GM19193 (cell line): Measurements from ENCODE around the gene DLGAP1.

Experiments
- POLR2A ChIP-seq: IDR thresholded peaks from 4 replicates; pipeline ENCODE4 v1.6.1; 2011; ENCODE audit not compliant: insufficient read depth, insufficient read length; ENCODE audit errors: extremely low read depth

Gene DLGAP1

DNA sequence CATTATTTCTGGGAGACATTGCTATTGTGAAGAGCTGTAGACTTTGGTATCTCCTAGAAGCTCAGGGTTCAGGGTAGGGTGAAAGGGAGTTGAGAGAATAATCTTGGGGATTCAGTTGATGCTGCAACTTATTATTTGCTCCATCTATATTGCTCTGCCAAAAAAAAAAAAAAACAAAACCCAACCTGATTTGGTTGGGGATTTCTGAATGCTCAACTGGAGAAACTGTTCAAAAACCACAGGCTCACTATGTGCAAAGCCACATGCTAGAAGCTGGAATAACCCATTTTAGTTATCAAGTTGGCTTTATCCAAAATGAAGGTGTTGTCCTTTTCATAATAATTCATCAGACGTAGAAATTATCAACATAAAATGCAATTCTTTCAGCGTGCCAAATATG is 696.0 kb downstream of the DLGAP1 start:
- TF ChIP-seq POLR2A, result no peak

DNA sequence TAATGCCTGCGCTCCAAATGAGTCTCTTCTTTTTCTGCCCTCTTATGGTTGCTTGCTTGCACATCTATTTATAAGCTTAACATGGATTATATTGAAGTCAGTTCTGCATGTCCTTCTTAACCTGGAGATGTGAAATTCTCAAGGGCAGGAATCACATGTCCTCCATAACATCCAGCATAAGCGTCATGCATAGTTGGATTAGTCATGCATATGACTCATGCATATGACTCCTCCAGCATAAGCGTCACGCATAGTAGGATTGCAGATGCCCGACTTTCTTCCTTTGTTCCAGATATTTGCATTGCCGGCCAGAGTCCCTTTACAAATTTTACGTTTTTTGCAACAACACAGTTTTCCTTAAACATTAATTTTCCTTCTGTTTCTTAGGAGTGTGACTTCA is 696.6 kb downstream of the DLGAP1 start:
- TF ChIP-seq POLR2A, result no peak

DNA sequence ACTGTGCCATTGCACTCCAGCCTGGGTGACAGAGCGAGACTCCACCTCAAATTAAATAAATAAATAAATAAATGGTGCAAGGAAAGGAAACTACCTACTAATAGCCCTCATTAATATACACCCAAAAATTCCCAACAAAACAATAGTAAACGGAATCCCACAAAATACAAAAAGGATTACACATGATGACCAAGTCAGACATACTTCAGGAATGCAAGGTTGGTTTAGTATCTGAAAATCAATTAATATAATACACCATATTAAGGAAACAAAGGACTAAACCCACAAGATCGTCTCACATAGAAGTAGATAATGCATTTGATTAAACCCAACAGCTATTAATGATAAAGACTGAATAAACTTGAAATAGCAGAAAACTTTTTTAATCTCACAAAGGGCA is 697.7 kb downstream of the DLGAP1 start:
- no peak for TF ChIP-seq POLR2A

DNA sequence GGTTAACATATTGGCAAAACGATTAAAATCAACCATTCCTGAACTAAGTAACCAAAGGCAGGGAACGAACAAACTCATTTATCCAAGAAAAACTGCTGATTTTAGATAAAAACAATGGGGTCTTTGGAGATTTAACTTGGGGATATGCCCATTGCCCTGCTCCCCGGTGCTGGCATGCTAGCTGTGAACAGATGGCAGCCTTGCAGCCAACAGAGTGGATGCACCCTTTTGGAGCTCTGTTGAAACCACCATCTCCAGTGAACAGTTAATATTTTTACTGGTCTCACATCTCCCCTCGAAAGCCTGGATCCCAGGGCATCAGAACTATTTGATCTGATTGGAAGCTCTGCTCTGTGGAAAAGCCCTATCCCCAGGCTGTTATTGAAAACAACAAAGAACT is 702.0 kb downstream of the DLGAP1 start:
- TF ChIP-seq POLR2A, result no peak

DNA sequence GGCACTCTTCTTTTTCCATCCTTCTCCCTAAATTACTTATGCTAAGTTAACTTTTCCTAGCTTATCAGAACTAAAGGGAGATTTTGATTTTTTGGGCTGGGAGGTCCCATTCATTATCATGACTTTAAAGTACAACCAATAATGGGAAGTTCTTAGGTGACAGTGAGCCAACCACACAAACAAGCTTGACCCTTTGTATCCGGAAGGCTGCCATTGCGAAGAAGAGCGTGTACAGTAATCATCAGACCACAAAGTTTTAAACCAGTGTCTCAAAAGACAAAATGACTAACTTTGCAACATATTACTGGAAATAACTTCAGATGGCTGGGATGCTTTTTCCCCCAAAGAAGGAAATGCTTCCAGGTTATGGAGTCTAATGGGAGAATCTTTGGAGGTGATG is 707.0 kb downstream of the DLGAP1 start:
- no peak for TF ChIP-seq POLR2A

DNA sequence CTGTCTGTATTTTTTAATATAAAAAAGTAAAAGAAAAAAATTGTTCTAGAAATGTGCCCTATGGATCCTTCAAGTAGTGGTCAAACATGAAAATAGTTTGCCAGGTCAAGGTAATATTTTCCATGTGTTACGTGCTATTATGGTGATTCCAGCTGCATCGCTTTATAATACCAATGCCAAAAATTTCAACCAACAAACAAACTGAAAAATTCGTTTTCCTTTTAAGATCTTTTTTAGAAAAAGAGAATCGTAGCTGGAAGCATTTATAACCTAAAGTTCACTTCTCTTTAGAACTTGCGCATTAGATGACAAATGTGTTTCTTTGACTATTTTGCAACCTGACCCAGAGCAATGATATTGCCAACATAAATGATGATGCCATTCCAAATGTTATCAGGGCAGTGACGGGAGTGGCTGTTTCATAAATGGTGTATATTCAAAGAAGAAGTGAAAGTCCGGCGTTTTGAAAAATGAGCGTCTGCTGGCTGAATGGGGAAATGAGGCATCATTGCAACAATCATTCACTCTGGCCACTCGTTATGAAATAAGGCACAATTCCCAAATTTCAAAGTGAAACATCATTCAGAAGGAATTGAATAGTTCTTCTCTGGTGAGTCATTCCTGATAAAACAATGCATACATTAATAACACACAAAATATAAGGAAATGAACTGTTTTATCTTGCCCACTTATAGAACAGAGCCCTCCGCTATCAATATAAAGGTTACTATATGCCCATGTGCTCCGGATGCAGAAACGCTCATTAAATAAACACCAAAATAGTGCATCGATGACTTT is 707.7 kb downstream of the DLGAP1 start:
- no peak for TF ChIP-seq POLR2A

DNA sequence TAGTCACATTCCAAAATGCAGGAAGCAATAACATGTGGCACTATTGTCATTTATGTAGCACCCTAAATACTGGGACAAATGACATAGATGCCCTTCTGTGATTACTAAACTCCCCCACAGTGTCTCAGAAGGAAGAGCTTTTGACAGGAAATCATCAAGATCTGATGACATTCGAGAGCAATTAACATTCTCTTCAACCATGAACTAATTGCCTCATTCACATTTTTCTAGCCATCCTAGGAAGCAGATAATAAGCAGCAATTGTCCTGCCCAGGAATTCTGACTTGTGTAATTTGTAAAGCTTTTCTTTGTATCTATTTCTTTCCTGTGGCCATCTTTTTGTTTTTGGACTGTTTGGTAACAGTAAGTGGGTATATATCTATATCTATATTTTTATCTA is 712.6 kb downstream of the DLGAP1 start:
- no peak for TF ChIP-seq POLR2A

DNA sequence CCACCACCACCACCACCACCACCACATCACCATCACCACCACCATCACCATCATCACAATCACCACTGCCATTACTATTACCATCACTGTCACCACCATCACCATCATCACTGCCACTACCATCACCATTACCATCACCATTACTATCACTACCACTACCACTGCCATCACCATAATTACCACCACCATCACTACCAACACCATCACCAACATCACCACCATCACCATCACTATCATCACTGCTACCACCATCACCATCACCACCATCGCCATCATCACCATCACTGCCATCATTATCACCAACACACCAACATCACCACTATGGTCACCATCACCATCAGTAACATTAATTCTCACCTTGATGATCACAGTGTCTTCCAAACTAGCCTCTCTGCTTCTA is 713.8 kb downstream of the DLGAP1 start:
- TF ChIP-seq POLR2A, result no peak

DNA sequence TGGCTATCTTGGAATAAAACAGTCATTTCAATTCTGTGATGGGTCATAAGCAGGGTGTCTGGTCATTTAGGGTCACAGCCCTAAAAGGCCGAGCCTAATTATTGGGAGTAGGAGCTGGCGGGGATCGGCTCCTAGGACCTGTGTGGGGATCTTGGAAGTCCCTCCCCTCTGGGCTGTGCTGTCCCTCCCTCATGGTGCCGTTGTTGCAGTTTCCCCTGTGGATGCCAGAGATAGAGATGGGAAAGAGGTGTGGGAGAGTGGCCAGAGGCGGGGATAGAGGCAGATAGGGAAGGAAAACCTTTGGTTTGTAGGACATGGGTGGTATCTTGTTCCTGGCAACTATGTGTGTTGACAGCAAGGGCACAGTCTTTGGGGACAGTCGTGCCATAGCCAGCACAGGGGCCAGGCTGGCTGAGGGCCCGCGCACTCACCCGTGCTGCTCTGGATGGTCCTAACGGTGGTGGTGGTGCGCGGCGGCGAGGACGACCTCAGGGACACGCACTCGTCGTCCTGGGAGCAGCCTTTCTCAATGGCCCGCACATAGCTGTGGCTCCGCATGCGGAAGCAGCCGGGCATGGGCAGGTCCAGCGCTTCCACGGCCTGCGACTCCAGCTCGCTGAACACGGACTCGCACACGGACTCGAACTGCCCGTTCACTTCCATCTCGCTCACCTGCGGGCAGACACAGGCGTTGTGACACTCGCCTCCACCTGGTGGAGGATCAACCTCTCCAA is 726.2 kb downstream of the DLGAP1 start:
- TF ChIP-seq POLR2A, result no peak

DNA sequence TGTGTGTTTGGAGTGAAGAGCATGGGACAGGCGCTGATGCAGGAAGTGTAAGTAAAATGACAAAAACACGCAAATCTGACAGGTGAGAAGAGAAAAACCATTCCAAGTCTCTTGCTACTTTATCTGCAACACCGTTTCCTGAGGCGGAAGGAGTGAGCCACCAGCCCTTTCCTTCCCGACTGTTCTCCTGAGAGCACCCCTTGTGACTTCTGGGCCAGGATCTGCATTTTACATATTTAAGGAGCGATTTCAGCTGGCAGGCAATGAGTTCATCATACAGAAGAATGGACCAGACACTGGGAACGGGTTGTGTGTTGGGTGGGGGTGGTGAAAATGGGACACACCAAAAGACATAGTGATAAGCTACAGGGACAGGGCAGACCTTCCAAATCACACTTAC is 727.8 kb downstream of the DLGAP1 start:
- TF ChIP-seq POLR2A, result no peak

DNA sequence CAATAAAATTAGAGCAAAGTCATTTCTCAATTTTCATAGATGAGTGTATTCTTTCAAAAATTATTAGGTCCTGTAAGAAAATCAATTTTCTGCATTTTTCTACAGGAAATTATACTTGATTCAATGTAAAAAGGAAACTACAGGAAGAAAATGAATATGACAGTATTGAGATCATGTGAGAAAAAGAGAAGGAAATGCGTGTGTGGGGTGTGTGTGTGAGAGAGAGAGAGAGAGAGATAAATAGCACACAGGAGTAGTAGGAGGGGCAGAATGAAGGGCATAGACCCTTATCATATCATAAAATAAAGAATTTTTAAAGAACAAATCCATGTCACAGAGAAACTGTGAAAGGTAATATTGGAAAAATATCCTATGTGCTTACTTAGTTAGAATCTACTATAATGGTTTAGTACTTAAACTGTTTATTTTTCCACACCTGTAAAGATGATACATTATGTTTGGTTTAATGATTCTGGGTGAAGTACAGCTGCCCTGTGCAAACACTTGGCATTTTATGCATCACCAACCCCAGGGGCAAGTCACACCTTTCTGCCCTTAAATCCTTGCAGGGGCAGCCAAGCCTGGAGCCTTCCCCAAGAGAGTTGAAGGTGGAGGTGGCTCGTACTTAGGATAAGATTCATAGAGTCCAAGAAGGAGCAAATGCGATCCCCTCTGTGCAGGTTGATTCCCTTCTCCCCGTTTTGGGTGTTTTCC is 728.7 kb downstream of the DLGAP1 start:
- TF ChIP-seq POLR2A, result no peak

DNA sequence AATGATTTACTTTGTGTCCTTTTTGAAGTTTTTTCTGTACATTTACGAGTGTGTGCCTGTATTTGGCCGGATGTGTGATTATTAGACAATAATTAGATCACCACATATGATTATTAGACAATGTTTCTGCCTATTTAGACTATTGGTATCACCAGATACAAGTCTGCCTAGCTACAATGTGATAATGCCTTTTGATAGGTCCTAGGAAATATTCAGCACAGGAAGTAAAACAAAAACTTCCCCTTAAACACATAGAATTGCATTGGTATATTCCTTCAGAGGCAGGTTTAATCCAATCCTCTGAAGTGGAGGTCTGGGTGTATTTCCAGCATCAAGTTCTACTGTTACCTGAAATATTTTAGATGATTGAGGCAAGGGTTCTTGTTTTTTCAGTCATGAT is 730.0 kb downstream of the DLGAP1 start:
- no peak for TF ChIP-seq POLR2A

DNA sequence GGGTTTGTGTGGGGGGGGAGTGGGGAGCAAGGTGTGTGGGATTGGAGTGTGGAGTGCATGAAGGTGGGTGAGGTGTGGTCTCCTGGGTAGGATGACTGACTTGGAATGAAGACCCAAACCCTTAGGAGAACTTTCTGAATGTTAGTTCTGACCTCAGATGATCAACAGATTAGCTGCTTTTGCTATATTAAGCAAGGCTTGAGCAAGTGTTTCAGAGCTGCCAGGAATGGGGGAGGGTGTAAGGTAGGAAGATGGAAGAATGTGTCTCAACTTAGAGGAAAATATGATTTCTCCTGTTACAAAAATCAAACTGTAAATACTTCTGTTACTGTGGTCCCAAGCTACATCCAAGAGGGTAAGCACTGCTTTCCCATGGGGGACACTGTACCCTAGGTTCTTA is 731.6 kb downstream of the DLGAP1 start:
- no peak for TF ChIP-seq POLR2A

DNA sequence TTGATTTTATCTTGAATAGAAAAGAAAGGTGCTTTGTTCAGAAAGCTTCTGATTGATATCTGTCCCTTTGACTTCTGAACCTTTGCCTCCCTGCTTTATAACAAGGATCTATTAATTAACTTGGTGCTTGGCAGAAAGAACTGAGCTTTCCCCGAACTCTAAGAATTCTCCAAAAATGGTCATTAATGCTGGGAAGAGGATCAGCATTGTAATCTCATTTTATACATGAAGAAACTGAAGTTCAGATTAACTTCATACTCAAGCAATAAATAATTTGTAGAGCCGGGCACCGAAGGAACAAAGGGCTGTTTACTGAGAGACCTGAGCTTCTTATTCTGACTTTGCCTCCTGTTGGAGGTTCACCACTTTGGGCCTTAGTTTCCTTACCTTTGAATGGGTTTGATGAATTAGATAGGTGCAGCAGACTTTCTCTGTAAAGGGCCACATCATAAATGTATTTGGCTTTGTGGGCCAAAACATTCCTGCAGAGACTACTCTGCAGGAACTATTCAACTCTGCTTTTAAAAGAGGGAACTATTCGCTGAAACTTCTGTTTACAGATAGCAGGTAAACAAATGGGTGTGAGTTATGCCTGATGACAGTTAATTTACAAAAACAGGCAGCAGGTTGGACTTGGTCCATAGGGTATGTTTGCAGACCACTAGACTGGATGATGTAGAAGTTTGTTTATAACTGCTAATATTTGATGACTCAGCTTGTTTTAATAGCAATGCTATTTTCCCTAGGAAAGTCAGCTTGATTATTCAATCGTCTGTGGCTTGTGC is 732.3 kb downstream of the DLGAP1 start:
- TF ChIP-seq POLR2A, result no peak
